Natural killer cell treated with Interleukin-12 subunit alpha and Interleukin-12 subunit beta and Interleukin-15 and Interleukin-18, amount 100 ng/mL, for 72 hours (primary cell): ENCODE results near the gene CALML6. TPM values are rescaled to one million over a fixed set of nuclear protein-coding genes. Genes with fewer than 3 reads are reported as not detected.
"Not testable (repeated sequence)": the region's sequence is repeated elsewhere in the genome, so short reads cannot be mapped to it uniquely, and the experiment has no call there.

Source experiments
- ATAC-seq, 2 donors: fragments of 150-1000 bp; cut with Tn5 transposase in 1 of 2; sonication (Bioruptor Pico), chemical (Tn5 transposase) in 1 of 2; 2 replicates each; pipeline ENCODE4 v1.10.0; 2021
- DNase-seq: peaks from one replicate; pipeline ENCODE4 v3.0.0; 2022; ENCODE audit warnings: low spot score
- H3K27ac Mint-ChIP-seq, 2 donors: 1 replicate in 1 of 2; 2 replicates in 1 of 2; pipeline ENCODE4 v1.8.0; 2022; ENCODE audit warnings: mixed read lengths in 2 of 2, mild to moderate bottlenecking in 1 of 2, moderate library complexity in 1 of 2
- H3K27me3 Mint-ChIP-seq, 2 donors: 1 replicate in 1 of 2; 2 replicates in 1 of 2; pipeline ENCODE4 v1.8.0; 2022; ENCODE audit warnings: mixed read lengths in 2 of 2
- H3K36me3 Mint-ChIP-seq: one replicate; pipeline ENCODE4 v1.8.0; 2022; ENCODE audit warnings: mixed read lengths
- H3K4me1 Mint-ChIP-seq, 2 donors: 1 replicate in 1 of 2; 2 replicates in 1 of 2; pipeline ENCODE4 v1.8.0; 2022; ENCODE audit warnings: low read depth in 2 of 2, mixed read lengths in 2 of 2, mild to moderate bottlenecking in 1 of 2
- H3K4me3 Mint-ChIP-seq: one replicate; pipeline ENCODE4 v1.8.0; 2022; ENCODE audit warnings: mixed read lengths
- H3K9me3 Mint-ChIP-seq: 2 replicates; pipeline ENCODE4 v1.8.0; 2022; ENCODE audit warnings: mixed read lengths
- total RNA-seq, 2 donors: library from RNA; stranded (reverse); gene quantifications; one replicate each; pipeline ENCODE4 v1.2.3, GENCODE V29; 2022

Gene CALML6
- total RNA-seq, 2 donors from 2014 or later = 1.00 to 1.2 TPM

- ATAC-seq (no peak), DNase-seq (no peak)
- no peak overlapping the region for H3K4me3 Mint-ChIP-seq
- no peaks in the 10 kb centered on the region for H3K9me3 Mint-ChIP-seq
- H3K36me3 Mint-ChIP-seq = peaks cover 6% of the 10 kb centered on the region
- peaks cover 40 to 51% of the 10 kb centered on the region in 2 donors for H3K4me1 Mint-ChIP-seq
- no peaks in the 10 kb centered on the region for H3K27me3 Mint-ChIP-seq
- H3K27ac Mint-ChIP-seq = peak overlapping the region; percentile 19 to 45
These were observed 31.8 kb upstream of the CALML6 start for GRCh38 chr1:1883092-1883873.

GRCh38 chr1:1883890-1884289 lies 31.2 kb upstream of the CALML6 start:
- H3K36me3 Mint-ChIP-seq, H3K27ac Mint-ChIP-seq: not testable (repeated sequence)

GRCh38 chr1:1889090-1889750 lies 25.8 kb upstream of the CALML6 start:
- Mint-ChIP-seq H3K4me3 (peak overlapping the region; percentile 91), H3K27me3 (no peaks in the 10 kb centered on the region), H3K9me3 (no peaks in the 10 kb centered on the region), H3K27ac (peak overlapping the region; percentile 75 to 90), H3K4me1 (peaks cover 28 to 34% of the 10 kb centered on the region in 2 donors), H3K36me3 (no peaks in the 10 kb centered on the region)
- ATAC-seq = no peak
- DNase-seq = no peak

More at GRCh38 chr1:1883890-1884289, 31.2 kb upstream of the CALML6 start:
- not testable (repeated sequence) for H3K9me3 Mint-ChIP-seq, DNase-seq, H3K27me3 Mint-ChIP-seq, H3K4me3 Mint-ChIP-seq, ATAC-seq
- H3K4me1 Mint-ChIP-seq = peaks cover 37 to 49% of the 10 kb centered on the region in 2 donors

- peak overlapping the region; percentile 91 for H3K4me3 Mint-ChIP-seq
- peaks cover 33 to 34% of the 10 kb centered on the region in 2 donors for H3K4me1 Mint-ChIP-seq
- H3K36me3 Mint-ChIP-seq = no peaks in the 10 kb centered on the region
- peak; percentile 78 for DNase-seq
- peak; percentile 66 to 69 for ATAC-seq
- H3K27ac Mint-ChIP-seq = peak overlapping the region; percentile 75 to 90
- H3K27me3 Mint-ChIP-seq = no peaks in the 10 kb centered on the region
- H3K9me3 Mint-ChIP-seq = no peaks in the 10 kb centered on the region
These were observed 25.1 kb upstream of the CALML6 start for GRCh38 chr1:1889847-1890505.

- Mint-ChIP-seq H3K27ac (peak within 1 kb of the TSS; percentile 79 to 90), H3K4me3 (peak within 1 kb of the TSS; percentile 91), H3K9me3 (no peaks in the 10 kb centered on the region), H3K27me3 (peaks cover 0 to 1% of the 10 kb centered on the region in 2 donors), H3K36me3 (no peaks in the 10 kb centered on the region), H3K4me1 (peaks cover 34 to 35% of the 10 kb centered on the region in 2 donors)
- peak; percentile 87 to 92 for ATAC-seq
- DNase-seq = peak; percentile 92
These were observed 24.3 kb upstream of the CALML6 start, which contains the start of gene GNB1 for GRCh38 chr1:1890506-1891348. Gene GNB1, minus strand, starts transcription at chr1:1891087. Its CDS starts 65,634 bp downstream, at chr1:1825453.

GRCh38 chr1:1891349-1892078 lies 23.5 kb upstream of the CALML6 start:
- H3K27me3 Mint-ChIP-seq = peaks cover 0 to 2% of the 10 kb centered on the region in 2 donors
- H3K4me3 Mint-ChIP-seq = peak overlapping the region; percentile 88
- ATAC-seq (peak; percentile 56 to 64), DNase-seq (peak; percentile 70)
- no peaks in the 10 kb centered on the region for H3K9me3 Mint-ChIP-seq
- H3K27ac Mint-ChIP-seq = peak overlapping the region; percentile 79 to 84
- no peaks in the 10 kb centered on the region for H3K36me3 Mint-ChIP-seq
- H3K4me1 Mint-ChIP-seq = peaks cover 33 to 34% of the 10 kb centered on the region in 2 donors

GRCh38 chr1:1892079-1892762 lies 22.8 kb upstream of the CALML6 start:
- DNase-seq = no peak
- peak overlapping the region; percentile 88 for H3K4me3 Mint-ChIP-seq
- H3K9me3 Mint-ChIP-seq = no peaks in the 10 kb centered on the region
- ATAC-seq = no peak
- peak overlapping the region; percentile 79 to 84 for H3K27ac Mint-ChIP-seq
- peaks cover 28 to 29% of the 10 kb centered on the region in 2 donors for H3K4me1 Mint-ChIP-seq
- H3K36me3 Mint-ChIP-seq = no peaks in the 10 kb centered on the region
- peaks cover 0 to 2% of the 10 kb centered on the region in 2 donors for H3K27me3 Mint-ChIP-seq

- ATAC-seq (no peak), DNase-seq (no peak)
- H3K36me3 Mint-ChIP-seq = no peaks in the 10 kb centered on the region
- H3K9me3 Mint-ChIP-seq = no peaks in the 10 kb centered on the region
- peak overlapping the region; percentile 88 for H3K4me3 Mint-ChIP-seq
- H3K27me3 Mint-ChIP-seq = peaks cover 0 to 2% of the 10 kb centered on the region in 2 donors
- peak overlapping the region; percentile 79 to 84 for H3K27ac Mint-ChIP-seq
- peaks cover 25 to 27% of the 10 kb centered on the region in 2 donors for H3K4me1 Mint-ChIP-seq
These were observed 22.3 kb upstream of the CALML6 start for GRCh38 chr1:1892763-1893120.

- Mint-ChIP-seq H3K9me3 (no peaks in the 10 kb centered on the region), H3K4me1 (peaks cover 19 to 27% of the 10 kb centered on the region in 2 donors), H3K4me3 (no peak overlapping the region), H3K27me3 (peaks cover 0 to 2% of the 10 kb centered on the region in 2 donors), H3K36me3 (no peaks in the 10 kb centered on the region), H3K27ac (peak overlapping the region in 1 of 2 donors; percentile 79)
- DNase-seq (no peak), ATAC-seq (no peak)
These were observed 21.6 kb upstream of the CALML6 start for GRCh38 chr1:1893291-1893985.

- H3K27ac Mint-ChIP-seq = no peak overlapping the region
- H3K4me3 Mint-ChIP-seq = no peak overlapping the region
- H3K9me3 Mint-ChIP-seq = no peaks in the 10 kb centered on the region
- H3K27me3 Mint-ChIP-seq = peaks cover 0 to 2% of the 10 kb centered on the region in 2 donors
- DNase-seq = no peak
- no peaks in the 10 kb centered on the region for H3K36me3 Mint-ChIP-seq
- no peak for ATAC-seq
- H3K4me1 Mint-ChIP-seq = peaks cover 14 to 24% of the 10 kb centered on the region in 2 donors
These were observed 21.1 kb upstream of the CALML6 start for GRCh38 chr1:1893997-1894353.

- ATAC-seq (no peak), DNase-seq (no peak)
- Mint-ChIP-seq H3K9me3 (no peaks in the 10 kb centered on the region), H3K27ac (peak overlapping the region in 1 of 2 donors; percentile 39), H3K36me3 (no peaks in the 10 kb centered on the region), H3K4me3 (no peak overlapping the region), H3K4me1 (peaks cover 10 to 20% of the 10 kb centered on the region in 2 donors), H3K27me3 (peaks cover 0 to 2% of the 10 kb centered on the region in 2 donors)
These were observed 20.6 kb upstream of the CALML6 start for GRCh38 chr1:1894354-1895059.
